BJ (cell line): Measurements from ENCODE around the gene AQP2. TPM values are rescaled to one million over a fixed set of nuclear protein-coding genes. Genes with fewer than 3 reads are reported as not detected.

ENCODE experiments used
- CTCF ChIA-PET: fragments of 350-600 bp; formaldehyde crosslinking; extraction: SDS; loops from one replicate; lab custom pipeline; 2021; ENCODE audit warnings: antibody characterized with exemption, inconsistent platforms; lab: Yijun Ruan, JAX
- POLR2A ChIA-PET: fragments of 300-600 bp; sonication (Branson Sonifier 250); formaldehyde crosslinking; extraction: SDS; loops from one replicate; lab custom pipeline; 2021; ENCODE audit warnings: antibody characterized with exemption; lab: Charles Lee
- DNase-seq: peaks from one replicate; pipeline ENCODE4 v3.0.0-alpha.2; 2011; ENCODE audit warnings: low read depth
- H3K27me3 ChIP-seq: 2 replicates; pipeline ENCODE4 v1.6.0; 2011; ENCODE audit warnings: low read length; ENCODE audit not compliant: control insufficient read depth, insufficient read depth
- H3K36me3 ChIP-seq: 2 replicates; pipeline ENCODE4 v1.5.1; 2011; ENCODE audit warnings: low read length; ENCODE audit not compliant: control insufficient read depth, insufficient read depth
- H3K4me3 ChIP-seq: 2 replicates; pipeline ENCODE4 v1.5.1; 2011; ENCODE audit warnings: low read depth, mild to moderate bottlenecking, control low read depth, low read length
- CTCF ChIP-seq: IDR thresholded peaks from 2 replicates; pipeline ENCODE4 v1.5.1; 2011; ENCODE audit warnings: low read depth, mild to moderate bottlenecking, control low read depth, inconsistent platforms, low read length, moderate library complexity; ENCODE audit not compliant: insufficient read depth
- polyA plus RNA-seq: library from polyadenylated mRNA; depleted of rRNA; stranded (reverse); fragments of >200 nt; gene quantifications from 2 replicates; pipeline ENCODE4 v1.2.3, GENCODE V29; 2011; rRNA removed

Gene AQP2
- polyA plus RNA-seq, 1 experiment: not detected

GRCh38 chr12:50004696-50005095 is 54.2 kb downstream of the AQP2 start:
- no peak overlapping the region for H3K4me3 ChIP-seq
- H3K36me3 ChIP-seq: no peaks in the 10 kb centered on the region
- POLR2A ChIA-PET: no interaction called here

GRCh38 chr12:50005175-50005574 is 54.6 kb downstream of the AQP2 start:
- no peak for DNase-seq
- CTCF ChIA-PET: interaction anchor here (1.7 to 3.2 kb wide), 2 partner anchors 34 to 65 kb away, joined by 7 to 17 read pairs; no protein-coding TSS in a partner anchor
- Histone ChIP-seq H3K4me3 (no peak overlapping the region), H3K27me3 (no peaks in the 10 kb centered on the region), H3K36me3 (no peaks in the 10 kb centered on the region)
- POLR2A ChIA-PET: no interaction called here
- TF ChIP-seq CTCF: no peak

More at GRCh38 chr12:50004696-50005095, 54.2 kb downstream of the AQP2 start:
- H3K27me3 ChIP-seq: no peaks in the 10 kb centered on the region
- DNase-seq: no peak
- CTCF ChIA-PET: interaction anchor here (2.2 to 3.2 kb wide), 2 partner anchors 35 to 38 kb away, joined by 12 to 17 read pairs; no protein-coding TSS in a partner anchor
- no peak for TF ChIP-seq CTCF

- H3K27me3 ChIP-seq: no peaks in the 10 kb centered on the region
- no peak for DNase-seq
- TF ChIP-seq CTCF: no peak
- ChIA-PET CTCF (interaction anchor here (0.7 to 3.2 kb wide), 10 partner anchors 11 to 64 kb away, joined by 3 to 17 read pairs (median 4); no protein-coding TSS in a partner anchor), POLR2A (no interaction called here)
- H3K36me3 ChIP-seq: no peaks in the 10 kb centered on the region; the same call in 1 of the 2 replicates
- H3K4me3 ChIP-seq: no peak overlapping the region
Measured at GRCh38 chr12:50006280-50006679, 55.7 kb downstream of the AQP2 start.

GRCh38 chr12:50006754-50007442 is 56.4 kb downstream of the AQP2 start:
- H3K36me3 ChIP-seq: no peaks in the 10 kb centered on the region; the same call in 1 of the 2 replicates
- ChIA-PET POLR2A (no interaction called here), CTCF (interaction anchor here (0.7 to 3.2 kb wide), 12 partner anchors 11 to 64 kb away, joined by 3 to 17 read pairs (median 4); no protein-coding TSS in a partner anchor)
- no peak for TF ChIP-seq CTCF
- H3K4me3 ChIP-seq: no peak overlapping the region
- H3K27me3 ChIP-seq: no peaks in the 10 kb centered on the region
- DNase-seq: no peak

Other genes with a start within 250 kb of the AQP2 start
- gene FMNL3, start 243.3 kb upstream of the AQP2 start, polyA plus RNA-seq: 10.6 and 13.3 TPM in 2 replicates
- gene TMBIM6, start 209.2 kb upstream of the AQP2 start, polyA plus RNA-seq: 771 and 1,002 TPM in 2 replicates
- gene NCKAP5L, start 122.3 kb upstream of the AQP2 start, polyA plus RNA-seq: 7.3 and 13.2 TPM in 2 replicates
- gene BCDIN3D, start 107.6 kb upstream of the AQP2 start, polyA plus RNA-seq: 2.6 and 3.5 TPM in 2 replicates
- 1.4 and 3.6 TPM in 2 replicates for gene FAIM2, start 46.8 kb upstream of the AQP2 start, polyA plus RNA-seq
- gene AQP5, start 11.1 kb downstream of the AQP2 start, polyA plus RNA-seq: not detected in 2 replicates
- not detected in 2 replicates for gene AQP6, start 22.2 kb downstream of the AQP2 start, polyA plus RNA-seq
- gene RACGAP1, start 74.8 kb downstream of the AQP2 start, polyA plus RNA-seq: 42.8 and 55.3 TPM in 2 replicates
- gene ASIC1, start 106.9 kb downstream of the AQP2 start, polyA plus RNA-seq: 4.9 and 7.0 TPM in 2 replicates
- gene SMARCD1, start 134.6 kb downstream of the AQP2 start, polyA plus RNA-seq: 48.9 and 56.0 TPM in 2 replicates
- 0.31 and 0.47 TPM in 2 replicates for gene GPD1, start 153.3 kb downstream of the AQP2 start, polyA plus RNA-seq
- gene COX14, start 161.5 kb downstream of the AQP2 start, polyA plus RNA-seq: 85.7 and 104 TPM in 2 replicates
- 68.0 and 100 TPM in 2 replicates for gene CERS5, start 216.6 kb downstream of the AQP2 start, polyA plus RNA-seq